ENCODE data around the gene IMPG2. TPM values are rescaled to one million over a fixed set of nuclear protein-coding genes. Genes with fewer than 3 reads are reported as not detected.

The IMPG2 gene
- polyA plus RNA-seq, 1 experiment, result 0.19 TPM

DNA sequence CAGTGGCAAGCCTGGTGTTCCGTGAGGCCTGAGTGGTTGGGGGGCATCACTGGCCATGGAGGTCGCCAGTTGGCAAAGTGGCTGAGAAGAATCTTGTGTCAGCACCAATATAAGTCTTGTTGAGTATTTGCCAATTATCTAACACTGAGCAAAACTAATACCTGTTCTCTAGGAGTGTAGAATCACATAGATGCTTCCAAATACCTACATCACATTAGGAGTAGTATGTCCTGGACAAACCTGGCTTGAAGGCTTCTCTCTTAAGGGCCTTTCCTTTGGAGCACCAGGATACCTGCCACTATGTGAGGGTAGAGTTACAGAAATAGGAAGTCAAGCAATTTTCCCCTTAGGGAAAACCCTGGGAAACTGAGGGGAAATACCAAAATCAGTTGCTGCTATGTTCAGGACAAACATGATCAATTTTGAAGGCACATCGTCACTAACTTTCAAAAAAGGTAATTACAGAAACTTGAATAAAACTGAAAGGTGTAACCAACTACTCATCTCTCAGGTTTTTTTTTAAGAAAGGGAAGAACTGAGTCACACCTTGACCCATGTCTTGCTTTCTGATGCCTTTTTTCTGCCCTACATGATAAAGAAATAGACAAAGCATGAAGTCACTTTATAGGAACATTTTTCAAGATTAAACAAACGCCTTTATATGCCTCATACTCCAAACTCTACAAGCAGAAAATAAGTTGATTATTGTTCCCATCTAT lies 100.4 kb downstream of the IMPG2 start:
- CTCF ChIA-PET, result no interaction called here
- no peak for DNase-seq (ENCODE audit: low read depth, low spot score)
- POLR2A ChIA-PET, result no interaction called here

GRCh38 chr3:101217472-101218245 lies 102.7 kb downstream of the IMPG2 start:
- H3K27me3 ChIP-seq (ENCODE audit: control insufficient read depth, insufficient read depth, low read length), result no peaks in the 10 kb centered on the region
- no peak overlapping the region for H3K27ac ChIP-seq (ENCODE audit: low read depth, low read length)
- TF ChIP-seq, protein P1, sequence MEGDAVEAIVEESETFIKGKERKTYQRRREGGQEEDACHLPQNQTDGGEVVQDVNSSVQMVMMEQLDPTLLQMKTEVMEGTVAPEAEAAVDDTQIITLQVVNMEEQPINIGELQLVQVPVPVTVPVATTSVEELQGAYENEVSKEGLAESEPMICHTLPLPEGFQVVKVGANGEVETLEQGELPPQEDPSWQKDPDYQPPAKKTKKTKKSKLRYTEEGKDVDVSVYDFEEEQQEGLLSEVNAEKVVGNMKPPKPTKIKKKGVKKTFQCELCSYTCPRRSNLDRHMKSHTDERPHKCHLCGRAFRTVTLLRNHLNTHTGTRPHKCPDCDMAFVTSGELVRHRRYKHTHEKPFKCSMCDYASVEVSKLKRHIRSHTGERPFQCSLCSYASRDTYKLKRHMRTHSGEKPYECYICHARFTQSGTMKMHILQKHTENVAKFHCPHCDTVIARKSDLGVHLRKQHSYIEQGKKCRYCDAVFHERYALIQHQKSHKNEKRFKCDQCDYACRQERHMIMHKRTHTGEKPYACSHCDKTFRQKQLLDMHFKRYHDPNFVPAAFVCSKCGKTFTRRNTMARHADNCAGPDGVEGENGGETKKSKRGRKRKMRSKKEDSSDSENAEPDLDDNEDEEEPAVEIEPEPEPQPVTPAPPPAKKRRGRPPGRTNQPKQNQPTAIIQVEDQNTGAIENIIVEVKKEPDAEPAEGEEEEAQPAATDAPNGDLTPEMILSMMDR (IDR thresholded peaks at IDR 0.05; ENCODE audit: low read depth, low read length), result no peak
- ChIA-PET POLR2A (no interaction called here), CTCF (no interaction called here)
- peaks cover 11% of the 10 kb centered on the region for H3K9me3 ChIP-seq (ENCODE audit: control insufficient read depth, insufficient read depth, low read length)
- DNase-seq (ENCODE audit: low read depth, low spot score), result no peak
- no peak overlapping the region for H3K4me3 ChIP-seq (ENCODE audit: low read depth, low read length)

More for the DNA sequence above, 100.4 kb downstream of the IMPG2 start:
- H3K9me3 ChIP-seq (ENCODE audit: control insufficient read depth, insufficient read depth, low read length), result peaks cover 4% of the 10 kb centered on the region
- H3K27ac ChIP-seq (ENCODE audit: low read depth, low read length), result no peak overlapping the region
- no peak overlapping the region for H3K4me3 ChIP-seq (ENCODE audit: low read depth, low read length)
- H3K27me3 ChIP-seq (ENCODE audit: control insufficient read depth, insufficient read depth, low read length), result no peaks in the 10 kb centered on the region
- TF ChIP-seq, protein P1 (IDR thresholded peaks at IDR 0.05; ENCODE audit: low read depth, low read length), result no peak

DNA sequence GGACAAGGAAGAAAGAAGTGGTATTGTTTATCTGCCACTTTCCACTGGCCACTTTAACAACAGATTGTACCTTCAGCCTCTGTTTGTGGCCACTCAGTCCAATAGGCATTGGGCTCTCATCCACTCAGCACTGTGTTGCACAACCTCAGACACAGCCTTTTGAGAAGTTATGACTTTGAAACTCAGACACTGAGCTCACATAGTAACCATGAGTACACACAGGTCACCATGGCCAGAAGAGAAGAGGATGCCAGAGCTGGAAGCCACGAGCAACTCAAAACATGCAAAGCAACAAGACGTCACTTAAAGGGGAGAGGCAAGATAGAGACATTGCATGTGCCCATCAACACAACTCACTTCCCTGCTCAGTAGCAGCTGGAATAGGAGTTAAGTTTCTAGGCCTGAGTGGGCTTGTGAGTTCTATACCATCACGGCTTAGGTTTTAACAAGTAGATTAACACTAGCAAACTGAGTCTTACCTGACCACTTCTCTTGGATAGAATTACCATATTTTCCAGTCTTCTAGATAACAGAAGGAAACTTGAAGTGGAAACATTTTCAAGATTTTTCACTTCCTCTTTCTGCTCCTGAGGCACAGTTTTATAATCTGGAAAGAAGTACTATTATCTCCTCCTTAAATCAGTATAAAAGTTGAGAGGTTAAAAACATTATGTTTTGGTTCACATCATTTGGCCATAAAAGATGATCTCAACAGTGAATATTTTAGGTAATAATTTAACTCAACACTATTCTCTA lies 103.5 kb downstream of the IMPG2 start:
- H3K4me3 ChIP-seq (ENCODE audit: low read depth, low read length), result no peak overlapping the region
- POLR2A ChIA-PET, result no interaction called here
- CTCF ChIA-PET, result no interaction called here
- no peaks in the 10 kb centered on the region for H3K27me3 ChIP-seq (ENCODE audit: control insufficient read depth, insufficient read depth, low read length)
- H3K27ac ChIP-seq (ENCODE audit: low read depth, low read length), result no peak overlapping the region
- TF ChIP-seq, protein P1 (IDR thresholded peaks at IDR 0.05; ENCODE audit: low read depth, low read length), result no peak
- DNase-seq (ENCODE audit: low read depth, low spot score), result no peak
- H3K9me3 ChIP-seq (ENCODE audit: control insufficient read depth, insufficient read depth, low read length), result peaks cover 11% of the 10 kb centered on the region

GRCh38 chr3:101212730-101213129 lies 107.6 kb downstream of the IMPG2 start:
- TF ChIP-seq, protein P1 (IDR thresholded peaks at IDR 0.05; ENCODE audit: low read depth, low read length), result no peak
- POLR2A ChIA-PET, result no interaction called here
- Histone ChIP-seq H3K27ac (ENCODE audit: low read depth, low read length) (no peak overlapping the region), H3K27me3 (ENCODE audit: control insufficient read depth, insufficient read depth, low read length) (no peaks in the 10 kb centered on the region), H3K4me3 (ENCODE audit: low read depth, low read length) (no peak overlapping the region), H3K9me3 (ENCODE audit: control insufficient read depth, insufficient read depth, low read length) (peaks cover 7% of the 10 kb centered on the region; the same call in 1 of the 2 replicates)
- CTCF ChIA-PET, result no interaction called here
- no peak for DNase-seq (ENCODE audit: low read depth, low spot score)
